Neural cell (in vitro differentiated cells): ENCODE results near the gene OXNAD1. TPM values are rescaled to one million over a fixed set of nuclear protein-coding genes. Genes with fewer than 3 reads are reported as not detected.

Source experiments
- H2AFZ ChIP-seq: fragments of 200-600, 300-800 bp; sonication (generic), shearing (Covaris generic); 2 replicates; pipeline ENCODE4 v1.6.0; 2014; ENCODE audit warnings: low read depth, mild to moderate bottlenecking, antibody characterized with exemption, low read length, moderate library complexity
- H3F3A ChIP-seq: fragments of 200-600 bp; shearing (Covaris generic); 2 replicates; pipeline ENCODE4 v1.6.1; 2016; ENCODE audit warnings: mild to moderate bottlenecking, moderate library complexity, mixed read lengths, antibody characterized with exemption, low read length; ENCODE audit not compliant: insufficient read depth, poor library complexity, severe bottlenecking
- H3K27ac ChIP-seq: fragments of 200-600, 300-800 bp; sonication (generic), shearing (Covaris generic); 2 replicates; pipeline ENCODE4 v1.5.1; 2014; ENCODE audit warnings: mild to moderate bottlenecking, low read length, moderate library complexity
- H3K27me3 ChIP-seq: fragments of 300-800, 200-600 bp; sonication (generic), shearing (Covaris generic); 2 replicates; pipeline ENCODE4 v1.6.0; 2014; ENCODE audit warnings: mild to moderate bottlenecking, low read depth, low read length, moderate library complexity; ENCODE audit not compliant: insufficient read depth
- H3K36me3 ChIP-seq: fragments of 300-800, 200-600 bp; sonication (generic), shearing (Covaris generic); 2 replicates; pipeline ENCODE4 v1.5.1; 2014; ENCODE audit warnings: mild to moderate bottlenecking, antibody characterized with exemption, low read length, moderate library complexity; ENCODE audit not compliant: insufficient read depth
- H3K4me2 ChIP-seq: fragments of 300-800, 200-600 bp; sonication (generic), shearing (Covaris generic); 2 replicates; pipeline ENCODE4 v1.6.0; 2014; ENCODE audit warnings: mild to moderate bottlenecking, low read length
- H3K4me3 ChIP-seq: fragments of 300-800, 200-600 bp; sonication (generic), shearing (Covaris generic); 2 replicates; pipeline ENCODE4 v1.5.1; 2014; ENCODE audit warnings: mild to moderate bottlenecking, low read length, moderate library complexity
- H3K79me2 ChIP-seq: fragments of 200-600 bp; shearing (Covaris generic); replicated peaks from 2 replicates; pipeline ENCODE4 v1.6.0; 2014; ENCODE audit warnings: mild to moderate bottlenecking, low read length, moderate library complexity; ENCODE audit not compliant: insufficient read depth
- H3K9ac ChIP-seq: fragments of 300-800, 200-600 bp; sonication (generic), shearing (Covaris generic); 2 replicates; pipeline ENCODE4 v1.6.1; 2016; ENCODE audit warnings: mild to moderate bottlenecking, low read length, mixed read lengths
- H3K9me2 ChIP-seq: fragments of 200-600 bp; shearing (Covaris generic); 2 replicates; pipeline ENCODE4 v1.6.1; 2016; ENCODE audit warnings: mild to moderate bottlenecking, low read length, mixed read lengths; ENCODE audit not compliant: insufficient read depth
- H3K9me3 ChIP-seq: fragments of 200-600, 300-800 bp; sonication (generic), shearing (Covaris generic); 2 replicates; pipeline ENCODE4 v1.6.1; 2016; ENCODE audit warnings: mild to moderate bottlenecking, mixed run types, low read length, moderate library complexity, mixed read lengths
- H4K20me1 ChIP-seq: fragments of 200-600 bp; shearing (Covaris generic); 2 replicates; pipeline ENCODE4 v1.6.1; 2016; ENCODE audit warnings: mild to moderate bottlenecking, mixed run types; ENCODE audit not compliant: insufficient read depth
- CTCF ChIP-seq: fragments of 450-650 bp; IDR thresholded peaks from 2 replicates; pipeline ENCODE4 v1.5.1; 2014; ENCODE audit warnings: antibody characterized with exemption, mild to moderate bottlenecking, moderate library complexity; ENCODE audit not compliant: poor library complexity, severe bottlenecking
- EP300 ChIP-seq: fragments of 450-650 bp; conservative IDR thresholded peaks from 2 replicates; pipeline ENCODE4 v1.6.1; 2014; ENCODE audit warnings: antibody characterized with exemption, mild to moderate bottlenecking, moderate library complexity; ENCODE audit not compliant: poor library complexity, severe bottlenecking
- EZH2 ChIP-seq: fragments of 200-600, 300-800 bp; shearing (Covaris generic), sonication (generic); IDR thresholded peaks from 2 replicates; pipeline ENCODE4 v1.6.1; 2014; ENCODE audit warnings: antibody characterized with exemption, low read length, borderline replicate concordance, mild to moderate bottlenecking; ENCODE audit not compliant: insufficient read depth, poor library complexity, severe bottlenecking
- MXI1 ChIP-seq: fragments of 450-650 bp; conservative IDR thresholded peaks from 2 replicates; pipeline ENCODE4 v1.6.1; 2014; ENCODE audit warnings: antibody characterized with exemption, mild to moderate bottlenecking; ENCODE audit not compliant: poor library complexity, severe bottlenecking
- POLR2AphosphoS5 ChIP-seq: IDR thresholded peaks from 2 replicates; pipeline ENCODE4 v1.6.1; 2012
- RAD21 ChIP-seq: fragments of 450-650 bp; conservative IDR thresholded peaks from 2 replicates; pipeline ENCODE4 v1.6.1; 2014; ENCODE audit warnings: antibody characterized with exemption, mild to moderate bottlenecking, moderate library complexity
- REST ChIP-seq: IDR thresholded peaks from 2 replicates; pipeline ENCODE4 v1.6.1; 2012; ENCODE audit warnings: borderline replicate concordance
- SMC3 ChIP-seq: fragments of 450-650 bp; conservative IDR thresholded peaks from 2 replicates; pipeline ENCODE4 v1.6.1; 2014; ENCODE audit warnings: antibody characterized with exemption, mild to moderate bottlenecking, moderate library complexity; ENCODE audit not compliant: poor library complexity
- TAF1 ChIP-seq: IDR thresholded peaks from 2 replicates; pipeline ENCODE4 v1.6.1; 2012; ENCODE audit warnings: low read depth
- polyA plus RNA-seq: library from polyadenylated mRNA; depleted of rRNA; stranded (reverse); fragments of >200 nt; gene quantifications from 2 replicates; pipeline ENCODE4 v1.2.3, GENCODE V29; 2014

Gene OXNAD1
- polyA plus RNA-seq, 1 donor from 2014 or later = 16.4 TPM

- no peaks in the 10 kb centered on the region for H3F3A ChIP-seq
- TF ChIP-seq POLR2AphosphoS5 (no peak), TAF1 (no peak), REST (no peak), MXI1 (no peak), EZH2 (no peak), EP300 (no peak), SMC3 (no peak), RAD21 (no peak), CTCF (no peak)
- no peaks in the 10 kb centered on the region for H3K9me3 ChIP-seq
- H3K9me2 ChIP-seq = no peaks in the 10 kb centered on the region
- no peaks in the 10 kb centered on the region for H4K20me1 ChIP-seq
- no peaks in the 10 kb centered on the region for H3K36me3 ChIP-seq
- H3K4me2 ChIP-seq = no peak overlapping the region
- no peak overlapping the region for H3K9ac ChIP-seq
- H3K4me3 ChIP-seq = no peak overlapping the region
- H3K27me3 ChIP-seq = no peaks in the 10 kb centered on the region
- H2AFZ ChIP-seq = no peak overlapping the region
- H3K79me2 ChIP-seq = no peaks in the 10 kb centered on the region
- H3K27ac ChIP-seq = no peak overlapping the region
Observed at GRCh38 chr3:16350597-16351318, 85.7 kb downstream of the OXNAD1 start.

- Histone ChIP-seq H3F3A (no peaks in the 10 kb centered on the region), H3K4me3 (no peak overlapping the region), H2AFZ (no peak overlapping the region), H4K20me1 (no peaks in the 10 kb centered on the region), H3K9me2 (no peaks in the 10 kb centered on the region), H3K9me3 (no peaks in the 10 kb centered on the region), H3K9ac (no peak overlapping the region), H3K27me3 (no peaks in the 10 kb centered on the region), H3K4me2 (no peak overlapping the region), H3K27ac (no peak overlapping the region), H3K79me2 (no peaks in the 10 kb centered on the region), H3K36me3 (no peaks in the 10 kb centered on the region)
- no peak for TF ChIP-seq MXI1
- no peak for TF ChIP-seq RAD21
- no peak for TF ChIP-seq TAF1
- TF ChIP-seq EZH2 = no peak
- no peak for TF ChIP-seq CTCF
- TF ChIP-seq REST = no peak
- TF ChIP-seq EP300 = no peak
- TF ChIP-seq POLR2AphosphoS5 = no peak
- TF ChIP-seq SMC3 = no peak
Observed at GRCh38 chr3:16352428-16352827, 87.4 kb downstream of the OXNAD1 start.
